ENCODE data around the gene KLF2.
"Not testable (repeated sequence)": the region's sequence is repeated elsewhere in the genome, so short reads cannot be mapped to it uniquely, and the experiment has no call there.

DNA sequence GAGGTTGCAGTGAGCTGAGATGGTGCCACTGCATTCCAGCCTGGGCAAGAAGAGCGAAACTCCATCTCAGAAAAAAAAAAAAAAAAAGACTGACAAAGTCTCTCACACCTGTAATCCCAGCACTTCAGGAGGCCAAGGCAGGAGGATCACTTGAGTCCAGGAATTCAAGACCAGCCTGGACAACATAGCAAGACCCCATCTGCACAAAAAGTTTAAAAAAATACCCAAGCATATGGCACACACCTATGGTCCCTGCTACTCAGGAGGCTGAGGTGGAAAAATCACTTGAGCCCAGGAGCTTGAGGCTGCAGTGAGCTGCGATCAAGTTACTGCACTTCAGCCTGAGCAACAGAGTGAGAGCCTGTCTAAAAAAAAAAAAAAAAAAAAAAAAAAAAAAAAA lies 20.1 kb upstream of the KLF2 start:
- not testable (repeated sequence) for TF ChIP-seq POLR2A (IDR thresholded peaks at IDR 0.05)
- TF ChIP-seq, protein P1, sequence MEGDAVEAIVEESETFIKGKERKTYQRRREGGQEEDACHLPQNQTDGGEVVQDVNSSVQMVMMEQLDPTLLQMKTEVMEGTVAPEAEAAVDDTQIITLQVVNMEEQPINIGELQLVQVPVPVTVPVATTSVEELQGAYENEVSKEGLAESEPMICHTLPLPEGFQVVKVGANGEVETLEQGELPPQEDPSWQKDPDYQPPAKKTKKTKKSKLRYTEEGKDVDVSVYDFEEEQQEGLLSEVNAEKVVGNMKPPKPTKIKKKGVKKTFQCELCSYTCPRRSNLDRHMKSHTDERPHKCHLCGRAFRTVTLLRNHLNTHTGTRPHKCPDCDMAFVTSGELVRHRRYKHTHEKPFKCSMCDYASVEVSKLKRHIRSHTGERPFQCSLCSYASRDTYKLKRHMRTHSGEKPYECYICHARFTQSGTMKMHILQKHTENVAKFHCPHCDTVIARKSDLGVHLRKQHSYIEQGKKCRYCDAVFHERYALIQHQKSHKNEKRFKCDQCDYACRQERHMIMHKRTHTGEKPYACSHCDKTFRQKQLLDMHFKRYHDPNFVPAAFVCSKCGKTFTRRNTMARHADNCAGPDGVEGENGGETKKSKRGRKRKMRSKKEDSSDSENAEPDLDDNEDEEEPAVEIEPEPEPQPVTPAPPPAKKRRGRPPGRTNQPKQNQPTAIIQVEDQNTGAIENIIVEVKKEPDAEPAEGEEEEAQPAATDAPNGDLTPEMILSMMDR (IDR thresholded peaks at IDR 0.05): not testable (repeated sequence)

Data from body of pancreas (tissue), 4 donors.